ENCODE results near the gene MR1.

MR1 gene

DNA sequence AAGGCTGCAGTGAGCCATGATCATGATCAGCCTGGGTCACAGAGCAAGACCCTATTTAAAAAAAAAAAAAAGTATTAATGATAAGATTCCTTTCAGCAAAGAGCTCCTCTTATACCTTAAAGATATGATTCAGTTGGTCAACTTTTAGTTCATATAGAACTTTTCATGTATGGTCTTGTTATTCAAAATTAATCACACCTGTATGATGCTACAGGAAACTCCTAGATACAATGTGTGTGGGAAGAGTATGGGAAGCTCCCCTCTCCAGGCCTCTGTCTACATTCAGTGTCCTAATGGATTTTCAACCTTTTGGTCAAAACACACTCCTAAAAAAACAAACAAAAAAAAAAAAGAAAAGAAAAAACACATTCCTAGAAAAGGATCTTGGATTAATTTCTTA, 17.1 kb downstream of the MR1 start:
- TF ChIP-seq, protein P1, sequence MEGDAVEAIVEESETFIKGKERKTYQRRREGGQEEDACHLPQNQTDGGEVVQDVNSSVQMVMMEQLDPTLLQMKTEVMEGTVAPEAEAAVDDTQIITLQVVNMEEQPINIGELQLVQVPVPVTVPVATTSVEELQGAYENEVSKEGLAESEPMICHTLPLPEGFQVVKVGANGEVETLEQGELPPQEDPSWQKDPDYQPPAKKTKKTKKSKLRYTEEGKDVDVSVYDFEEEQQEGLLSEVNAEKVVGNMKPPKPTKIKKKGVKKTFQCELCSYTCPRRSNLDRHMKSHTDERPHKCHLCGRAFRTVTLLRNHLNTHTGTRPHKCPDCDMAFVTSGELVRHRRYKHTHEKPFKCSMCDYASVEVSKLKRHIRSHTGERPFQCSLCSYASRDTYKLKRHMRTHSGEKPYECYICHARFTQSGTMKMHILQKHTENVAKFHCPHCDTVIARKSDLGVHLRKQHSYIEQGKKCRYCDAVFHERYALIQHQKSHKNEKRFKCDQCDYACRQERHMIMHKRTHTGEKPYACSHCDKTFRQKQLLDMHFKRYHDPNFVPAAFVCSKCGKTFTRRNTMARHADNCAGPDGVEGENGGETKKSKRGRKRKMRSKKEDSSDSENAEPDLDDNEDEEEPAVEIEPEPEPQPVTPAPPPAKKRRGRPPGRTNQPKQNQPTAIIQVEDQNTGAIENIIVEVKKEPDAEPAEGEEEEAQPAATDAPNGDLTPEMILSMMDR (IDR thresholded peaks at IDR 0.05) = no peak

DNA sequence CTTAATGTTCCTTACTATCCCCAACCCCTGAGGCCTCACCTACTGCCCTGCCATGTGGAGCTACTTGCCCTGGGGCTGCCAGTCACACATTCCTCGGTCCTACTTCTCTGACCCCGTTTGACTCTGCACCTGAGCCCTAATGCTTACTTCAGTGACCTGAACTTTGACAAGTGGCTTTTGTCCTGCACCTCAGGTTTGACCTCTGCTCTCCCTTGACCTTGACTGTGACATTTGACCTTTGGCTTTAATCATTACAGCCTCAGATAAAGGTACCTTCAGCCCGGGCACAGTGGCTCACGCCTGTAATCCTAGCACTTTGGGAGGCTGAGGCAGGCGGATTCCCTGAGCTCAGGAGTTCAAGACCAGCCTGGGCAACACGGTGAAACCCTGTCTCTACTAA, 22.8 kb downstream of the MR1 start:
- TF ChIP-seq, protein P1 (IDR thresholded peaks at IDR 0.05) = no peak

DNA sequence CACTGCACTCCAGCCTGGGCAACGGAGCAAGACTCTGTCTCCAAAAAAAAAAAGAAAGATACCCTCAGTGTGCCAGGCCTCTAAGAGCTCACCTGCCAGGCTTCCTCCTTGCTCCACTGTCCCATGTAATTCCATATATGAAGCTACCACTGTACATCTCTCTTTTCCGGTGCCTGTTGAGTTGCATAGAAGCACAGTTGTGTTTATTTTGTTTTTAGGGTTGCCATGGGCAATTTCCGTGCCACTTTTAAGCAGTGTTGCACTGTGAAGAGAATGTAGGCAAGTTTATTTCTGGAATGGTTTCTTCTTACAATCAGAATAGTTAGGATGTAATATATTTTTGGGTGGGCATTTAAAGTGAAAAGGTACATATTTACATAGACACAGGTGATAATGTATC, 23.3 kb downstream of the MR1 start:
- TF ChIP-seq, protein P1 (IDR thresholded peaks at IDR 0.05) = no peak

DNA sequence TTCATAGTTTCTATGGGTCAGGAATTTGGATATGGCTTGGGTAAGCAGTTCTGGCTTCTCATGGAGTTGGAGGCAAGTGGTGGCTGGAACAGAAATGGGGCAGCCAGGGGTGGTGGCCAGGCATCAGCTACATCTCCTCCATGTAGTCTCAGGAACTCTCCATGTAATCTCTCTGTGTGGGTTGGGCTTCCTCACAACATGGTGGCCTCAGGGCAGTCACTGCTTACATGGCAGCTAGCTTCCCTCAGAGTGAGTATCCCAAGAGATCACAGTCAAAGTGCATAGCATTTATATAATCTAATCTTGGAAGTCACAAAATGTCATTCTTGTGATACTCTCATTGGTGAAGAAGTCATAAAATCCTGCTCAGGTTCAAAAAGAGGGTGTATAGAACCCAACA, 25.7 kb downstream of the MR1 start:
- TF ChIP-seq, protein P1 (IDR thresholded peaks at IDR 0.05) = no peak

DNA sequence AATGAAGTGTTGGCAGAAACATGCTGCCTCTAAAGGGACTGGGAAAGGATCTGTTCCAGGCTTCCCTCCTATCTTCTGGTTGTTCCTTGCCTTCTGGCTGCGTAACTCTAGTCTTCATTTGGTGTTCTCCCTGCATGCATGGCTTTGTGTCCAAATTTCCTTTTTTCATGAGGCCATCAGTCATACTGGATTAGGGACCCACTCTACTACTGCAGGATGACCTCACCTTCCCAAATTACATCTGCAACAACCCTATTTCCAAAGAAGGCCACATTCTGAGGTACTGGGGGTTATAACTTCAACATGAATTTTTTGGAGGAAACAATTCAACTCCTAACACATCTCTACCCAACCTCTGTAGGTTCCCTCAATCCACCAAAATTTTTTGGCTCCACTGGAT, 26.3 kb downstream of the MR1 start:
- TF ChIP-seq, protein P1 (IDR thresholded peaks at IDR 0.05) = no peak

DNA sequence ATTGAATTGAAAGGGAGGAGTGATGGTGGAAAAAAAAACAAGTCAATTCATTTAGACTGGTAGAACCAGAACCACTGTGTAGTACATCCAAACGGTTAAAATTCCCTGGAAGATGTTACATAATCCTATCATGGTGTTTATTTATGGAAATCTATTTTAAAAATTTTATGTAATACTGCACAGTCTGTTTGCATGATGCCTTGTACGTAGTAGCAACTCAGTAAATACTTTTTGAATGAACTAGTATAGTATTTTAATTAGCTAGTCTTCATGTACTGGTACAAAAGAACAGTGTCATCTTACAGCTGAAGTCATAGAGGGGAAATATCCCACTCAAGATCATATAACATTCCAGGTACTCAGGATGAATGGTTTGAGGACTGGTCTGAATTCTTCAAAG, 27.7 kb downstream of the MR1 start:
- TF ChIP-seq, protein P1 (IDR thresholded peaks at IDR 0.05) = no peak

DNA sequence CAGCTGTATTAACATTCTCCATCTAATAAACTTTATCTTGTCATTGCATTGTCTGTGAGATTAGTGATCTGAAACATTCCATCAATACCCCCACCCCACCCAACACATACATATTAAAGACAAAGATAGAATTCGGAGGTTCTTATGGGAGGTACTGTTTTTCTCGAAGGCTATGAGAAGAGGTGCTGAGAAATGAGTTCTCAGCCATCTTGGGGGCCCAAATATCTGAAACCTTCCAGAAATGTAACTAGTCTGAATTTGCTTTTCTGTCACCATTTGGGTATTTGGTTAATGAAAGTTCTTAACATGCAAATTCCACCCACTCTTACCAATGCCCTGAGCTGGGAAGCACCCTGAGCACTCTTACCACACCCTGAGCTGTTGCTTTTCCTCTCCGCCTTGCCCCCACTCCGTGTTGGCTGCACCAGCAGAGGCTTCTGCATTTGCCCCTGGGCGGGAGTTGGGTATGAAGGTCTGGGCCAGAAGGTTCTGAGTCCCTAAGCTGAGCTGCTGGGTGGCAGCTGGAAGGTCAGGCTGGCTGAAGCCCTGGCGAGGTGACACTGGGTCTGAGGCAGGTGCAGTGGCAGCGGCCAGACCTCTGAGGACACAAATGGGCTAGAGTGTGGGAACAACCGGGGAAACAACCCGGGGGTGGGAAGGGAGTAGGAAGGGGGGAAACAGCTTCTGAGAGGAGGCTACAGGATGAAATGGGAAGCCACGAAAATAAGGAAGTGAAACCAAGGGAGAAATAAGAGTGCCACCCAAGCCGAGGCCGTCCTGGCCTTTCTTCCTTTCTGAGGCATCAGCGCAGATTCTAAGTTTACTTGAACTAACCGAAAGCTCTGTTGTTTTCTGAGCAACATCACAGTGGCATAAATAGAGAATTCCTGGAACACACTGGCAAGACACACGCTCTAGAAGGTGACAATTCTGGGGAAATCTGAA, 28.4 kb downstream of the MR1 start:
- TF ChIP-seq, protein P1 (IDR thresholded peaks at IDR 0.05) = no peak

Measured in LNCAP (cell line).